ENCODE data around the gene KCNA1.

GRCh38 chr12:4943938-4944284, 34.2 kb downstream of the KCNA1 start:
- TF ChIP-seq CTCF (IDR thresholded peaks at IDR 0.05): no peak
- no peak for TF ChIP-seq POLR2AphosphoS5 (IDR thresholded peaks at IDR 0.05; ENCODE audit: low read depth, low read length)
- no peak for TF ChIP-seq REST (IDR thresholded peaks at IDR 0.05; ENCODE audit: insufficient read depth in 1 of 2, low read depth in 2 of 2, low read length in 1 of 2)
- no peak for TF ChIP-seq SIN3A (IDR thresholded peaks at IDR 0.05; ENCODE audit: borderline replicate concordance, insufficient read depth, low read depth, low read length)
- TF ChIP-seq TCF7L2 (IDR thresholded peaks at IDR 0.05; ENCODE audit: low read depth, low read length): no peak

All from Panc1 (cell line).